GM23338 (cell line): ENCODE measurements around the gene TMEM212. TPM values are rescaled to one million over a fixed set of nuclear protein-coding genes. Genes with fewer than 3 reads are reported as not detected.

Experiments
- ATAC-seq: fragments of 200-7000 bp; cut with Tn5 transposase; 3 replicates; pipeline ENCODE4 v1.9.1; 2020
- DNase-seq: peaks from one replicate; pipeline ENCODE4 v3.0.0-alpha.2; 2015; ENCODE audit warnings: low spot score
- H2AFZ ChIP-seq: fragments of 200-600 bp; sonication (generic); 2 replicates; pipeline ENCODE4 v1.8.0; 2016; ENCODE audit warnings: antibody characterized with exemption, mild to moderate bottlenecking, moderate library complexity
- H3F3A ChIP-seq: fragments of 200-600 bp; sonication (generic); replicated peaks from 2 replicates; pipeline ENCODE4 v1.8.0; 2017; ENCODE audit warnings: antibody characterized with exemption, mixed run types, low read depth
- H3K27ac ChIP-seq: fragments of 200-600 bp; sonication (generic); 2 replicates; pipeline ENCODE4 v1.6.1; 2016; ENCODE audit warnings: low read depth
- H3K27me3 ChIP-seq: fragments of 200-600 bp; sonication (generic); 2 replicates; pipeline ENCODE4 v1.8.0; 2016; ENCODE audit warnings: mild to moderate bottlenecking, mixed run types, moderate library complexity; ENCODE audit not compliant: insufficient read depth
- H3K36me3 ChIP-seq: fragments of 200-600 bp; sonication (generic); 2 replicates; pipeline ENCODE4 v1.8.0; 2016; ENCODE audit warnings: mild to moderate bottlenecking; ENCODE audit not compliant: insufficient read depth
- H3K4me1 ChIP-seq: fragments of 200-600 bp; sonication (generic); 2 replicates; pipeline ENCODE4 v1.8.0; 2016; ENCODE audit warnings: mild to moderate bottlenecking, moderate library complexity; ENCODE audit not compliant: insufficient read depth
- H3K4me2 ChIP-seq: fragments of 200-600 bp; sonication (generic); 2 replicates; pipeline ENCODE4 v1.7.1; 2017; ENCODE audit warnings: mixed run types
- H3K4me3 ChIP-seq: fragments of 200-600 bp; sonication (generic); 2 replicates; pipeline ENCODE4 v1.6.1; 2016; ENCODE audit warnings: mixed run types
- H3K79me2 ChIP-seq: fragments of 200-600 bp; sonication (generic); replicated peaks from 2 replicates; pipeline ENCODE4 v1.8.0; 2017; ENCODE audit warnings: mild to moderate bottlenecking; ENCODE audit not compliant: insufficient read depth
- H3K9me2 ChIP-seq: fragments of 200-600 bp; sonication (generic); 2 replicates; pipeline ENCODE4 v1.8.0; 2017; ENCODE audit not compliant: insufficient read depth
- H4K20me1 ChIP-seq: fragments of 200-600 bp; sonication (generic); replicated peaks from 2 replicates; pipeline ENCODE4 v1.8.0; 2017; ENCODE audit warnings: mild to moderate bottlenecking; ENCODE audit not compliant: insufficient read depth
- H3K27ac Mint-ChIP-seq: 2 replicates; pipeline ENCODE4 v1.8.0; 2020; ENCODE audit warnings: inconsistent platforms, mild to moderate bottlenecking, moderate library complexity, mixed read lengths
- H3K27me3 Mint-ChIP-seq: 3 replicates; pipeline ENCODE4 v1.8.0; 2022; ENCODE audit warnings: low read depth, mild to moderate bottlenecking, moderate library complexity, mixed read lengths, inconsistent platforms; ENCODE audit not compliant: insufficient read depth, poor library complexity
- H3K36me3 Mint-ChIP-seq: 3 replicates; pipeline ENCODE4 v1.8.0; 2021; ENCODE audit warnings: low read depth, mild to moderate bottlenecking, inconsistent platforms, moderate library complexity, mixed read lengths
- H3K4me1 Mint-ChIP-seq: 3 replicates; pipeline ENCODE4 v1.8.0; 2020; ENCODE audit warnings: mild to moderate bottlenecking, inconsistent platforms, mixed read lengths
- H3K4me3 Mint-ChIP-seq: 3 replicates; pipeline ENCODE4 v1.8.0; 2021; ENCODE audit warnings: moderate library complexity, mild to moderate bottlenecking, inconsistent platforms, mixed read lengths
- H3K9me3 Mint-ChIP-seq: 3 replicates; pipeline ENCODE4 v1.8.0; 2020; ENCODE audit warnings: moderate library complexity, mild to moderate bottlenecking, inconsistent platforms, mixed read lengths
- CTCF ChIP-seq, 2 experiments: fragments of 200-600 bp in 1 of 2; sonication (generic) in 1 of 2; conservative IDR thresholded peaks; 2 replicates each; pipeline versions ENCODE4 v1.5.1 to v1.6.1; 2016 to 2017; ENCODE audit warnings: antibody characterized with exemption in 2 of 2, low read depth in 2 of 2, mild to moderate bottlenecking in 2 of 2, moderate library complexity in 1 of 2
- ETS1 ChIP-seq: IDR thresholded peaks from 2 replicates; pipeline ENCODE4 v1.6.1; 2016; ENCODE audit warnings: antibody characterized with exemption
- EZH2 ChIP-seq: fragments of 200-600 bp; sonication (generic); IDR thresholded peaks from one replicate; pipeline ENCODE4 v1.8.0; 2017; ENCODE audit warnings: antibody characterized with exemption, mild to moderate bottlenecking, low read depth; ENCODE audit not compliant: unreplicated experiment
- EZH2phosphoT487 ChIP-seq: fragments of 200-600 bp; sonication (generic); IDR thresholded peaks from one replicate; pipeline ENCODE4 v1.8.1; 2018; ENCODE audit warnings: antibody characterized with exemption; ENCODE audit not compliant: unreplicated experiment
- JUNB ChIP-seq: IDR thresholded peaks from one replicate; pipeline ENCODE4 v1.6.1; 2016; ENCODE audit warnings: antibody characterized with exemption; ENCODE audit not compliant: unreplicated experiment
- NANOG ChIP-seq: IDR thresholded peaks from 2 replicates; pipeline ENCODE4 v1.6.1; 2016; ENCODE audit warnings: antibody characterized with exemption, borderline replicate concordance
- POLR2AphosphoS5 ChIP-seq: IDR thresholded peaks from 2 replicates; pipeline ENCODE4 v1.6.1; 2016; ENCODE audit warnings: antibody characterized with exemption, low read depth
- REST ChIP-seq: IDR thresholded peaks from one replicate; pipeline ENCODE4 v1.6.1; 2018; ENCODE audit warnings: antibody characterized with exemption; ENCODE audit not compliant: unreplicated experiment
- STAT1 ChIP-seq: IDR thresholded peaks from one replicate; pipeline ENCODE4 v1.6.1; 2016; ENCODE audit warnings: antibody characterized with exemption; ENCODE audit not compliant: unreplicated experiment
- ZNF331 ChIP-seq: fragments of 250-450 bp; sonication (Bioruptor Pico); IDR thresholded peaks from 2 replicates; pipeline ENCODE4 v1.5.0; 2020; ENCODE audit warnings: low read depth, mild to moderate bottlenecking, moderate library complexity
- ZNF462 ChIP-seq: fragments of 250-450 bp; sonication (Bioruptor Pico); IDR thresholded peaks from 2 replicates; pipeline ENCODE4 v1.5.0; 2020; ENCODE audit warnings: mild to moderate bottlenecking, moderate library complexity
- long read RNA-seq: library from polyadenylated mRNA; unstranded; transcript quantifications from one replicate; pipeline ENCODE4 v2.0.0, GENCODE V29; 2020; ENCODE audit not compliant: unreplicated experiment
- polyA plus RNA-seq: library from polyadenylated mRNA; unstranded; fragments of >200 nt; fragmentation: Nextera tagmentation; extraction: Ambion mirVana; gene quantifications from 2 replicates; pipeline ENCODE4 v1.2.1, GENCODE V29; 2016
- total RNA-seq: library from RNA; depleted of rRNA; stranded (reverse); fragments of >200 nt; shearing (Covaris generic); gene quantifications from 2 replicates; pipeline ENCODE4 v1.2.3, GENCODE V29; 2014; rRNA removed

Gene TMEM212
- total RNA-seq: not detected in 2 replicates
- polyA plus RNA-seq: not detected in 2 replicates
- long read RNA-seq: 0 reads

GRCh38 chr3:171842864-171843518 lies at the start of gene TMEM212:
Gene TMEM212 (plus strand): TSS chr3:171843349. CDS start chr3:171843384, 35 bp downstream.
- Histone ChIP-seq H3K9me2 (no peaks in the 10 kb centered on the region), H2AFZ (no peak within 1 kb of the TSS), H3K27me3 (no peaks in the 10 kb centered on the region), H3K4me3 (no peak within 1 kb of the TSS), H3K27ac (no peak within 1 kb of the TSS), H3K4me2 (no peak within 1 kb of the TSS), H3K36me3 (no peaks in the 10 kb centered on the region), H3K79me2 (no peaks in the 10 kb centered on the region), H4K20me1 (no peaks in the 10 kb centered on the region), H3F3A (no peaks in the 10 kb centered on the region), H3K4me1 (no peaks in the 10 kb centered on the region)
- no peak within 1 kb of the TSS for H3K4me3 Mint-ChIP-seq
- H3K27ac Mint-ChIP-seq: no peak within 1 kb of the TSS
- no peaks in the 10 kb centered on the region for H3K9me3 Mint-ChIP-seq
- no peaks in the 10 kb centered on the region for H3K36me3 Mint-ChIP-seq
- peak; percentile 47; the same call in 2 of the 3 replicates for ATAC-seq
- TF ChIP-seq CTCF (conservative IDR thresholded peaks at IDR 0.05; ENCODE audit: low read depth in 2 of 2) (no peak), JUNB (no peak), EZH2 (no peak), POLR2AphosphoS5 (no peak), STAT1 (no peak), ZNF462 (no peak), NANOG (no peak), EZH2phosphoT487 (no peak), ZNF331 (no peak), REST (no peak), ETS1 (no peak)
- no peaks in the 10 kb centered on the region for H3K27me3 Mint-ChIP-seq
- peaks cover 20% of the 10 kb centered on the region for H3K4me1 Mint-ChIP-seq
- DNase-seq: peak; percentile 11
